Smooth muscle cell of the brain vasculature (primary cell): ENCODE results near the gene NOTCH1.

Source experiments
- DNase-seq: peaks from one replicate; pipeline ENCODE4 v3.0.0-alpha.2; 2012; ENCODE audit warnings: low read depth, low spot score

The NOTCH1 gene

DNA sequence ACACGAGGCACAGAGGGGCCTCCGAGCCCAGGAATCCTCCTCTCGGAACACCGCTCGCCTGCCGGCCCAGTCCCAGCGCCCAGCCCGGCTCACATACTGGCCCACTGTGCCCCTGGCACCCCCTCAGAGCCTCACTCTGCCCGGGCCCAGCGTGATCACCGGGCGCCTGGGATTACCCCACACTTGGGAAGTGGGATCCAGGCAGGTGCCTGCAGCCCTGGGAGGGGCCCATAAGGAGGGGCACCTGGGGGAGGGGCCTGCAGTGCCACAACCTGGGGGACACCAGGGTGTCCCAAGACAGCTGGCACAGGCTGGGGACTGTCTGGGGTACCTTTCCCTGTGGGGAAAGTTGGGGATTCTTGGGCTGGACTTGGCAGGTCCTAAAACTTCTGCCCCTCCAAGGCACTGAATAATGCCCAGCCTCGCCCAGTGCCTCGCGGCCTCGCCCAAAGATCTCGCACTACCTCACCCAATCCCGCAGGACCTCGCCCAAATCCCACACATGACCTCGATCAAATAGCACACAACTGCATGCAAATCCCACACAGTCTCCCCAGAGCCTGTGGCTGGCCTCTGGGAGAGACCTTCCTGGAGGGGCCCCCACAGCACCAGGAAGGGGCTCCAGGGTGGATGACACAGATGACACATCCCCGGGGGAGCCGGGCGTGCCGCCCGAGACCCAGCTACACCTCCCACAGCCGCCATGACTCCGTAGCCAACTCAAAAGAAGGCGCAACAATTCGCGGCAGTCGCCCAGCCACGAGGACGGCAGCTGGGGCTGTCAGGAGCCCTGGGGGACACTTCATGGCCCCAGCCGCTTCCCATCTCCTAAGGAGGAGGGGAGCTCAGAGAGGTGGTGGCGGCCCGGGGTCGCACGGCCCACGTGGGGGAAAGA is 13.7 kb downstream of the NOTCH1 start:
- no peak for DNase-seq

DNA sequence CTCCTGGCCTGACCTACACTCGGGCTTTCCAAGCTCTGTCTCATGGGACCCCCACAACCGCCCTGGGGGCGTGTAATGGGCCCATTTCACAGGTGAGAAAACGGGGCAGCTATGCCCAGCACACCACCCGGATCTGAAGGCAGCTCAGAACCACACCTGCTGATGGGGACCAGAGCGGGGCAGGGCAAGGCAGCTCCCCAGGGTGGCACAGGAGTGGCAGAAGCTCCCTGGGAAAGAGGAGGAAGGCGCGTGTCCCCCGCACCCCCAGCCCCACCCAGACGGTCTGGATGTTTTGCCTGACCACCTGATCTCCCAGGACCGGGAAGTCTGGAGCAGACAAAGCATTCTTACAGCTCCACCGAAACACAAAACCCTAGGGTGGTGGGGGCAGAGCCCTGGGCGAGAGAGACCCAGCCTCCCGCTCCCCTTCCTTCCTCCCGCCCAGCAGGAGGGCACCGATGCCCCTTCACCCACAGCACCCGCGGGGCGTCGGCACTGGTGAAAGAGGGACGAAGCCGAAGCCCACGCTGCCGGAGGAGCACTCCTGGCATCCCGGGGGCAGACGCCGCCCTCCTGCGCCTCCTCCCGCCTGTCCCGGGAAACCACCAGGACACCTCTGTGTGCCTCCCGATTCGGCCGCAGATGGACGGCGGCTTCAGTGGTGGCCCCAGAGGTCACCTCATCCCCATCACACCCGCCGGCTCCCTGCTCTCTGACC is 14.5 kb downstream of the NOTCH1 start:
- no peak for DNase-seq

DNA sequence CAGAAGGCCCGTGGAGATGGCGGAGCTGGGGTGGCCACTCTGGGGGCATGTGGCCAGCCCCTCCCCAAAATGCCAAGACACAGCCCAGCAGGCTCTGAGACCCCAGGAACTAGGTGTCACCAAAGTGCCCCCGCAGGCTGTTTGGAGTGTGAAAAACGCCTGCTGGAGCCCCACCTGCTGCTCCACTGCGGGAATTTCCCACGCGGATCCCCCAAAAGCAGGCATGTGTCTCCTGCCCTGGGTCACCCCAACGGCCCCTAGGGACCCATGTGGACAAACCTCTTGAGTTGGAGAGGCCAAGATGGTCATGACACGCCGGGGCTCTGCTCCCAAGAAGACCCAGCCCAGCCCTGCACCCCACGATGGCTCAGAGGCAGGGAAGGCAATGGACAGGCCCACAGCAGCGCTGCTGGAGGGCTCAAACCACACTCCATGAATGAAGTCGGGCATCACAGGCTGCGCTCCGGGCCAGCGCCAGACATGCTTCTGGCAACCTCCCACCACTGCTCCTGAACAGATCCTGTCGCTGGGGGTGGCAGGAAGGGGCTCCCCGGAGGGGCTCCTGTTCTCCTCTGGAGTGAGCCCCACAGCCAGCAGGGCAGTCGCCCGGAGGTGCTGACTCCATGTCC is 15.3 kb downstream of the NOTCH1 start:
- no peak for DNase-seq

DNA sequence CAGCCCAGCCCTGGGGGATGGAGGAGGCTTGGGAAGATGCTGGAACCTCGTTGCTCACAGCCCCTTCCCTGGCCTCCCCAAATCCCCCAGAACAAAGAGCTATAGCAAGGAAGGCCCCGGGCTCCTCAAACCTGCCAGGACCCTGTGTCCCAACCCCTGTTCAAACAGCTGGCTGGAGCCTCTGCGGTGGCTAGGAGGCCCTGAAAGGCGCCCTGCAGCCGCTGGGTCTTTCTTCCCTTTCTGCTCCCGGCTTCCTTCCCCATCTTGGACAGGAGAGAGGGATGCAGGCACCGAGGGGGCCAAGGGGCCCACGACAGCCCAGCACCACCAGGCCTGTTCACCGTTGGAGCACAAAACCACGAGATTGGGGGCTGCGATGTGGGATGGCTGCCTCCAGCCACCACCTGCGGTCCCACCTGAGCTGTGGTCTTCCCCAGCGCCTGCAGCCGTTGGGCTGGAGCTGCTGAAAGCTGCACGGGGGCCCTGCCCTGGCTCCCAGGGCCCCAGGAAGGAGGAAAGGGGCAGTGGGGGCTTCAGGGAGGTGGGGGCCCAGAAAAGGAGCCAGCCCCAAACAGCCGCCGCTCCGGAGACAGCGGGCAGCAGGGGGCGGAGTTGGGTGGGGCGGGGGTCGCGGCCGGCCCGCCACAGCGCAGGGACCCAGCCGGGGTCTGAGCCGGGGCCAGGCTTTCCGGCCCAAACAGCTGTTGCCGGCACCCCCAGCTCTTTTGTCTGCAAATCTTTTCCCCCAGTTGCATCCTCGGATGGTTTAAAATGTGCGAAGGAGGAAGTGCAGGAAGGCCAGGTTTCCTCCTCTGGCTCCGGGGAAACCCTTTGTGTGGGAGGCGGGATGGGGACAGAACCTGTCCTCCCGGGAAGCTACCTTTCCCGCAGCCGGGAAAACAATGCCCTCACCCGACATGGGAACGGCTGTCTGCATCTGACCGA is 16.1 kb downstream of the NOTCH1 start:
- DNase-seq, result no peak

DNA sequence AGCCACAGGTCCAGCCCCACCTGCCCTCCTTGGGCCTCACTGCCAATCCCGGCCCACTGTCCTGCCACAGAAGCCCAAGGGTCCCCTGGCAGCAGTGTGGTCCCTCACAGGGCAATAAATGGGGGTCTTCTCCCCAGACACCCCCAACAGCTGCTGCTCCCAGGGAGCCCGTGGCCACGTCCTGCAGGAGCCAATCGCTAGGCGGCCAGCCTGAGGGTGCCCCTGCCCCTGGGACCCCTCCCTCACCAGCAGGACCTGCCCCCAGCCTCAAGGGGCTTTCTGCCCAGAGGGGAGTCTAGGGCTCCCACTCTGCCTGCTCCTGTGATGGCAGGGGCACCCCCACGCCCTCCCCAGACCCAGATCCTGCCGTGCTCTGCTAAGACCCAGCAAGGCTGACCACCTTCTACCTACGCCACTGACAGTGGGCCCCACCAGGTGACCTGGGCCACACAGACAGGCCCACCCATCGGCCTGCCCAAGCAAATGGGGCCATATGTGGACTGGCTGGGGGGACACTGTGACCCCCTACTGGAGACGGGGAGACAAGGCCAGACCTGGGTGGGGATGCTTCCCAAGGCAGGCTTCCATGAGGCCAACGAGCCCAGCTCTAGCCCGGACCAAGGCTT is 17.0 kb downstream of the NOTCH1 start:
- DNase-seq, result no peak

DNA sequence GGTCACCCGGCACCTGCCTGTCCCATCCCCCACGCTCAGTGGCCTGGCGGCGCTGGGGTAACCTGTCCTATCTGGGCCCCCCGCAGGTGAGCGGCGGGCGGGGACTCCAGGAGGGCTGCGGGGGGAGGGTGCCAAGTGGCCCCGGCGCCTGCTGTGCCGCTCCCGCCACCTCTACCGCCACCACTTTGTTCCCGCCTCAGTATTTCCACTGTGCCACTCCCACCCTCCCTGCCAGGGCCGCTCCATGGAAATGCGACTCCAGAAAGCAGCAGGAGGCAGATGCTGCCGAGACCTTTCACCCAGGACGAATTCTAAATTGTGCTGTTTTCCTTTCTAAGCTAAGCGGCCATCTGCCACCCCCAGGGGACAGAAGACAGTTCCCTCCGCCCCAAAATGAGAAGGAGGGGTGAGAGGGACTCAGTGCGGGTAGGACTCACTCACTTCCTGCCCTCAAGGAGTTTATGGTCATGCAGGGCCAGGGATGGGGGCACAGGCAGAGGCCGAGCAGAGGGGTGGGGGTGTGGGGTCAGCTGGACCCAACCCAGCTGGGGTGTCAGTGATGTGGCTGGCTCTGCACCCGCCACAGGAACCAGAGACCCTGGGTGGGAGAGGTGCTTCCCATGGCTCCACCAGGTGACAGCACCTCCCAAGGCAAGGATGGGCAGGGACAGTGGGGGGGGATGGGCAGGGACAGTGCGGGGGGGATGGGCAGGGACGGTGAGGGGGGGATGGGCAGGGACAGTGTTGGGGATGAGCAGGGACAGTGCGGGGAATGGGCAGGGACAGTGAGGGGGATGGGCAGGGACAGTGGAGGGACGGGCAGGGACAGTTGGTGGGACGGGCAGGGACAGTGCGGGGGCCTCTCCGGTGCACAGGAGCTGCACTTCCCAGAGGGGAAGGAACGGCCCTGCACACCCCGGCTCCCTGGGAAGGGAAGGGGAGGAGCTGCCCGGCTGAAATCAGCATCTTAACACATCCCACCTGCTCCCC is 17.8 kb downstream of the NOTCH1 start:
- DNase-seq, result no peak

DNA sequence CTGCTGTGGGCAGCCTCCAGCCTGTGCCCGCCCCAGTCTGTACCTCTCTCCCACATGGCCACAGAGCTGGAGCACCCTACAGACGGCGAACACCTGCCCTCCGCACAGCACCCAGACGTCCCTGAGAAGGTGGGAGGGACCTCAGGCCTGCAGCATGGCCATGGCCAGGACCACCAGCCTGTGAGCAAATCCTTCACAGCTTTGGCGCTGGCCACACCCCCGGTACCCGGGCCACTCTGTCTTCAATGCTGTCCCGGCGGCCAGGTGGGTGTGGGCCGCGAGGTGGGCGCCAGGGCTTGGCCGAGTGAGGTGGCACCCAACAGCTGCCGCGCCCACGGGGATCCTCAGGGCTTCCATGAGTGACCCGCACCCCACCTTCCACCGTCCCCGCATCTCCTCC is 18.7 kb downstream of the NOTCH1 start:
- no peak for DNase-seq

DNA sequence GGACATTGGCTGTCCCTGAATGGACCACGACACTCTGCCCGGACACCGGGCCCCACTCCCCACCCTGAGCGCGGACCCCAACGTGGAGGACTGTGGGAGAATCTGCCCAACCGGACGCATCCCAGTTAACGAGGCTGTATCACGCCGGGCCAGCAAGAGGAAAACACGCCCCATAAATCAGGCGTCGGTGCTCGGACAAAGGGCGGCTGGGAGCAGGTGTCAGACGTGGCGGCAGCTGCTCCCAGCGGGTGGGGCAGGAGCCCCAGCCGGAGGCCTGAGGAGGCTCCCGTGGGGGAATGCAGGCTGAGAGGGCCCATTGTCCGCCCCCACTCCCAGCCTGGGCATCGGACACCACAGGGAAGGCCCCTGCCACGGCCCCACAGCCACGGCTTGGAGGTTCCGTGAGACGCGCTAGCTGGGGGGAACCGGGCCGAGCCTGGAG is 19.2 kb downstream of the NOTCH1 start:
- DNase-seq, result no peak

DNA sequence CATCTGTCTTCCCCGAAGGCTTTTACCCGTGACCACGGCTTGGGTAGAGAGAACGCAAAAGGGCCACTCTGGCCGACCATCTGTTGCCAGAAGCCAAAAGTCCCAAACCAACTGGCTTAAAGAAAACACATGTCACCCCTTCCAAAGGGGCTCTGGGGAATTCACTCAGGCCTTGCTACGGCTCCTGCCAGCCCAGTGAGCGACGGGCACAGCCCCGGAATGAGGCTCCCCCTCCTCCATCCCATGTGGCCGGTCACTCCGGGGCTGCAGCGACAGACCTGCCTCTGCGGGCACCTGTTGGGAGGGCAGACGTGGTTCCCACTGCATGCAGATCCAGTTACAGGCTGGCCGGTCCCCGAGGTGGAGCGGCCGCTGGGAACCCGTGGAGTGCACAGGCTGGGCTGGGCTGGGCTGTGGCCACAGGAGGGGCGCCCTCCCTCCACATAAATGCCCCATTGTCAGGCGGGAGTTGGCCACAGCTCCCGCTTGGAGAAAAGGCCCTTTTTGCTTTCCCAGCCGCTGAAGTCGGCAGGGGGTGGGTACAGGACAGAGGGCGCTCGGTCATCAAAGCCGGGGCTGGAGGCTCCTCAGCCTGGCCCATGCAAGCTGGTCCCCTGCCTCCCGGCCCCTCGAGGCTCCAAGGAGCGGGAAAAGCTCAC is 19.9 kb downstream of the NOTCH1 start:
- no peak for DNase-seq

DNA sequence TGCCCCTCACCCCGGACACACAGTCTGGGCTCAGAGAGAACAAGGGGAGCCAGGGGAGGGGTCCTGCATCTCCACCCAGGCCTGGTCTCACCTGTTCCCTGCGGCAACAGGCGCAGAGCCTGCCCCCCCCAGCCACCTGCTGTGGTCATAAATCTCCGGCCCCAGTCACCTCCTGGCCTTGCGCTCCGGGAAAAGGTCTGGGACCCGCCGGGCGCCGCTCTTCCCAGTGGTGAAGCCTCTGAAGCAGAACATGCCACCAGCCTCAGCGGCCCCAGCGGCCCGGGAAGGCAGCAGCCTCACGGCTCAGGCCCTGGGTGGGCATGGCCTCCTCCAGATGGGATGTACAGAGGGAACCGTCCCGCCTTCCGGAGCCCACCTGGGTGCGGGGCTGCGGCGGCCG is 20.6 kb downstream of the NOTCH1 start:
- no peak for DNase-seq

DNA sequence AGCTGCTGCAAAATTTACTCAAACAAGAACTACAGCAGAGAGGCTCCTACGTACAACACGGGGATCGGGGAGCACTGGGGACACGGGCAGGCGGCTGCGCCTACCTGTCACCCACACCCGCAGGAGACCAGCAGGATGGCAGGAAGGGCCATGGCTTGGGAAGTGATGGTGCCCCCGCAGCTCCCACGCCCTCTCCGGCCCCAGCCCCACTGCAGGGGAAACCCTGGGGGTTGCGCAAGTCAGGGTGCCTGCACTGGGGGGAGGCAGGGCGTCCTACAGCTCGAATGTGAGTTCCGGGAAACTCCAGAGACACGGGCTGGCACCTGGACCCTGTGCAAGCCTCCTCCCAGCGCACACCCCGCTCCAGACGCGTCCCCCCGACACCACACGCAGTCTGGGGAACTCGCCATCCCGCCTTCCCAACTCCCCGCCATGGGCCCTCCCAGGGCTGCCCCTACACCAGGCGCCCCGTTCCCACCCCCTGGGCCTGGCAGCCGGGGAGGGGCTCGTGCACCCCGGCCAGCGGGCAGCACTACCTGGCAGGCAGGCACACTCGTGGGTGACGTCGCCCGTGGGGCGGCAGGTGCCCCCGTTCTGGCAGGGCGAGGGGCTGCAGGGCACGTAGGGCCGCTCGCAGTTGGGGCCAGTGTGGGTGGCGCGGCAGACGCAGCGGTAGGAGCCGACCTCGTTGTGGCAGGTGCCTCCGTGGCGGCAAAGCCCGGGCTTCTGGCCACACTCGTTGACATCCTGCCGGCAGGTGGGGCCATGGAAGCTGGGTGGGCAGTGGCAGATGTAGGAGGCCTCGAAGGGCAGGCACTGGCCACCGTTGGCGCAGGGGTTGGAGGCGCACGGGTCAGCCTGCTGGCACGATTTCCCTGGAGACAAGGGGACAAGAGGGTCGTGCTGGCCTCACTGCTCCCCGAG is 23.3 kb downstream of the NOTCH1 start:
- no peak for DNase-seq

DNA sequence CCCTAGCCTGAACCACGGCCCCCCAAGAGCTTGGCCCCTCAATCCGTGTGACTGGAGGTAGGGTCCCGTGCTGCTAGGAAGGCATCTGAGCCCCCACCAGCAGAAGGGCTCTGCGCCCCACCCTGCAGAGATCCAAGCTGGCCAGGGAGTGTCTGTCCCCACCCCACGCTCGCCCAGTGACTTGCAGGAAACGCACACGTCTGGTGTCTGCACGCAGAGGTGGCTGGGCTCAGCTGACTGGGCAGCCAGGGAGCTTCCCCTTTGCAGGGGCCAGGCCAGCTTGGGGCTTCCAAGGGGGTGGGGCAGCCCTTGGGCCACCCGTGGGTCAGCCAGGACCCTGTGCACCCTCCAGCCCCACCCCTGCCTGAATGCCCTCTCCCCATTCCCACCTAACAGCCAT is 24.3 kb downstream of the NOTCH1 start:
- no peak for DNase-seq

DNA sequence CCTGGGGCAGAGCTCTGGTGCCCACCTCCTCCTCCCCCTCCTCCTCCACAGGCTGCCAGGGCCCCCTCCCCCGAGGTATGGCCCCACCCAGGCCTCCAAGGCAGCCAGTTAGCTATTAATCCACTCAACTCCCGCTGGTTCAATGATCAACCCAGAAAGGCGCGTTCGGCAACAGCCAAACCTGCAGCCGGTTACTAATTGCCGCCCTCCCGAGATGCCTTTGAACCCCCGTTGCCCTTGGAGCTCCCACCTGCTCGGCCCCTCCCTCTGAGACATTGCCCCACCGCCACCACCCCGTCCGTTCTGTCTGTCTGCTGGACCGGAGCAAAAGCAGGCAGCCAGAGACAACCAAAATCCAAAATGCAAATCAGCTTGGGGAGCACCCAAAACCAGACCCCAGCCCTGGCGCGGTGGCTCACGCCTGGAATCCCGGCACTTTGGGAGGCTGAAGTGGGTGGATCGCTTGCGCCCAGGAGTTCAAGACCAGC is 25.8 kb downstream of the NOTCH1 start:
- no peak for DNase-seq

DNA sequence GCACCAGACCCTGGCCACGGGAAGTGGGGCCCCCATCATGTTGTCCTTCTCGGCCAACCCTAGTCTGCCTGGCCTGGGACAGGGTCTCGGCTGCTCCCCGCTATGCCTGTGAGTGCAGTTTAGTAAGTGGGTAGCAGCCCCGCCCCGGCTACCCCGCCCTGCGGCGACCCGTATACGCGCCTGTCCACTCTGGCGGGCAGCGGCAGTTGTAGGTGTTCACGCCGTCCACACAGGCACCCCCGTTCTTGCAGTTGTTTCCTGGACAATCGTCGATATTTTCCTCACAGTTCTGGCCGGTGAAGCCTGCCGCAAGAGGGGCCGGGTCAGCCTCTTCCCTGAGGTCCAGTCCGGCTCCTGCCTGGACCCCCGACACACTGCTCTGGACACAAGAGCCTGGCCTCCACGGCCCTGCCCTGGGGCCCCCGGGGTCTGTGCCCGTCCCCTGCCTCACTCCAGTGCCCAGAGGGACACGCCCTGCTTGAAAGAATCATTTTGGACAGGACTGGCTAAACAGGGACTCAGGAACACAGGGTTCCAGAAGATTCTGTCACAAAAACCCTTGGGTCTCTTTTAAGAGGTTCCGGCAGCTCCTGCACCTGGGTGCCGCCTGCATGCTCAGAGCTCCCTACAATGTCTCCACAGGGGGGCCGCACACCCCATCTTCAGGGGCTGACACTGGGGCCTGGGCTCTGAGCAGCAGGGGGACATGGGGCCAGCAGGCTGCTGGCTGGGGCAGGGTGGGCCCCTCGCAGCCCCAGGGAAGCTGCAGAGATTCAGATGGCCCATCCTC is 26.4 kb downstream of the NOTCH1 start:
- no peak for DNase-seq

DNA sequence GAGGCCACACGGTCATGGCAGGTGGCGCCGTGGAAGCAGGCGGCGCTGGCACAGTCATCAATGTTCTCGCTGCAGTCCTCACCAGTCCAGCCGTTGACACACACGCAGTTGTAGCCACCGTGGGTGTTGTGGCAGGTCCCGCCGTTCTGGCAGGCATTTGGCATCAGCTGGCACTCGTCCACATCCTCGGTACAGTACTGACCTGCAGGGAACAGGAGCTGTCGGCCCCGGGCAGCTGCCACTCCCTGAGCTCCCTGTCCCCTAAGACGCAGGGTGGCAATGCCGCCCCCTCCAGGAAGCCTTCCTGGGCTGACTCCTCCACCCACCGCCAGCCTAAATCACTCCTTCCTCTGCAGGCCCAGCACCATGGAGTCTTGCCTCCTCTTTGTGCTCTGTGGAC is 27.2 kb downstream of the NOTCH1 start:
- DNase-seq, result no peak

DNA sequence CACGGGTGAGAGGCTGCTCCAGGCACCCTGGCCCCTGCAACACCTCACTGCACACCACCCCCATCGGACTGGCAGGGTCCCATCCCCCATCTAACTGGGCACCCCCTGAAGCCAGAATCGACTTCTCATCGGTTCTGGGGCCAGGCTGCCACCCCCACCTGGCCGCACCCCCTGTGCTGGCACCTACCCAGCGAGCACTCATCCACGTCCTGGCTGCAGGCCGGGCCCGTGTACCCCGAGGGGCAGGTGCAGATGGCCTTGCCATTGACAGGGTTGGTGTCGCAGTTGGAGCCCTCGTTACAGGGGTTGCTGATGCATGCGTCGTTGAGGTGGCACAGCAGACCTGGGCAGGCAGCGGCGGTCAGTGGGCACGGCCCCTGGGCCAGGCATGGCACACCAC is 27.9 kb downstream of the NOTCH1 start:
- DNase-seq, result no peak
